ENCODE data around the gene PLEKHA5.
"Not testable (repeated sequence)": the region's sequence is repeated elsewhere in the genome, so short reads cannot be mapped to it uniquely, and the experiment has no call there.

PLEKHA5 gene

GRCh38 chr12:19284658-19285057 is 155.1 kb downstream of the PLEKHA5 start:
- DNase-seq (ENCODE audit: low read depth), result no peak

GRCh38 chr12:19285793-19286448 is 156.4 kb downstream of the PLEKHA5 start:
- DNase-seq (ENCODE audit: low read depth), result no peak

- no peak for DNase-seq (ENCODE audit: low read depth)
Measured at GRCh38 chr12:19287302-19287701, 157.8 kb downstream of the PLEKHA5 start.

- no peak for DNase-seq (ENCODE audit: low read depth)
Measured at GRCh38 chr12:19288161-19288560, 158.6 kb downstream of the PLEKHA5 start.

- DNase-seq (ENCODE audit: low read depth), result no peak
Measured at GRCh38 chr12:19288603-19289244, 159.2 kb downstream of the PLEKHA5 start.

GRCh38 chr12:19298836-19299605 is 169.5 kb downstream of the PLEKHA5 start:
- DNase-seq (ENCODE audit: low read depth), result no peak

- DNase-seq (ENCODE audit: low read depth), result no peak
Measured at GRCh38 chr12:19299765-19300164, 170.2 kb downstream of the PLEKHA5 start.

GRCh38 chr12:19301223-19301622 is 171.7 kb downstream of the PLEKHA5 start:
- DNase-seq (ENCODE audit: low read depth), result no peak

- no peak for DNase-seq (ENCODE audit: low read depth)
Measured at GRCh38 chr12:19301688-19302087, 172.2 kb downstream of the PLEKHA5 start.

- DNase-seq (ENCODE audit: low read depth), result no peak
Measured at GRCh38 chr12:19302100-19302640, 172.6 kb downstream of the PLEKHA5 start.

GRCh38 chr12:19303496-19303895 is 174.0 kb downstream of the PLEKHA5 start:
- DNase-seq (ENCODE audit: low read depth), result no peak

- no peak for DNase-seq (ENCODE audit: low read depth)
Measured at GRCh38 chr12:19304149-19304750, 174.7 kb downstream of the PLEKHA5 start.

GRCh38 chr12:19305621-19306020 is 176.1 kb downstream of the PLEKHA5 start:
- DNase-seq (ENCODE audit: low read depth), result not testable (repeated sequence)

GRCh38 chr12:19306366-19306765 is 176.8 kb downstream of the PLEKHA5 start:
- DNase-seq (ENCODE audit: low read depth), result no peak

GRCh38 chr12:19307451-19307850 is 177.9 kb downstream of the PLEKHA5 start:
- no peak for DNase-seq (ENCODE audit: low read depth)

GRCh38 chr12:19311165-19311564 is 181.6 kb downstream of the PLEKHA5 start:
- no peak for DNase-seq (ENCODE audit: low read depth)

GRCh38 chr12:19312637-19313036 is 183.1 kb downstream of the PLEKHA5 start:
- DNase-seq (ENCODE audit: low read depth), result no peak

GRCh38 chr12:19316425-19316824 is 186.9 kb downstream of the PLEKHA5 start:
- DNase-seq (ENCODE audit: low read depth), result no peak

- no peak for DNase-seq (ENCODE audit: low read depth)
Measured at GRCh38 chr12:19322376-19322775, 192.8 kb downstream of the PLEKHA5 start.

GRCh38 chr12:19323805-19324204 is 194.3 kb downstream of the PLEKHA5 start:
- DNase-seq (ENCODE audit: low read depth), result peak; percentile 12

- no peak for DNase-seq (ENCODE audit: low read depth)
Measured at GRCh38 chr12:19326102-19326501, 196.6 kb downstream of the PLEKHA5 start.

GRCh38 chr12:19332196-19332595 is 202.7 kb downstream of the PLEKHA5 start:
- no peak for DNase-seq (ENCODE audit: low read depth)

All from GM04504 (cell line).